Measurements from ENCODE around the gene KBTBD7. TPM values are rescaled to one million over a fixed set of nuclear protein-coding genes. Genes with fewer than 3 reads are reported as not detected.

Gene KBTBD7
- total RNA-seq, 1 experiment from 2014 or later = 6.2 TPM

GRCh38 chr13:41193919-41194824 is at the start of gene KBTBD7 (continued):
- TF ChIP-seq TCF7L2 (IDR thresholded peaks at IDR 0.05; ENCODE audit: borderline replicate concordance, extremely low read depth, insufficient read depth, insufficient read length) (peak; percentile 27), FOSL1 (IDR thresholded peaks at IDR 0.05; ENCODE audit: low read depth) (no peak), CTCF (IDR thresholded peaks at IDR 0.05 in 2 of 3, conservative IDR thresholded peaks at IDR 0.05 in 1 of 3; ENCODE audit: borderline replicate concordance in 1 of 3, insufficient read depth in 1 of 3, low read depth in 2 of 3, low read length in 2 of 3) (no peak), EZH2 (IDR thresholded peaks at IDR 0.05) (no peak), JUND (IDR thresholded peaks at IDR 0.05) (no peak), ZFX (IDR thresholded peaks at IDR 0.05) (peak; percentile 96), CBX3 (IDR thresholded peaks at IDR 0.05; ENCODE audit: low read depth) (peak; percentile 49; the same call in 1 of the 2 replicates), SP1 (IDR thresholded peaks at IDR 0.05; ENCODE audit: low read depth) (peak; percentile 68)

GRCh38 chr13:41241626-41242025 is 47.3 kb upstream of the KBTBD7 start:
- RAD21 ChIA-PET (ENCODE audit: low non-redundant PET in 1 of 2, low total read pairs in 2 of 2, uncharacterized antibody in 2 of 2, unreplicated experiment in 2 of 2) = no interaction called here
- POLR2A ChIA-PET = no interaction called here

More at GRCh38 chr13:41241626-41242025, 47.3 kb upstream of the KBTBD7 start:
- Histone ChIP-seq H3K36me3 (ENCODE audit: control insufficient read depth in 1 of 2, insufficient read depth in 2 of 2, low read length in 2 of 2) (no peaks in the 10 kb centered on the region; a peak in 1 of 4 replicates), H3K27ac (ENCODE audit: low read depth, low read length) (no peak overlapping the region), H3K9me3 (ENCODE audit: control insufficient read depth in 1 of 2, insufficient read depth in 1 of 2, low read depth in 1 of 2, low read length in 2 of 2) (no peaks in the 10 kb centered on the region), H3K27me3 (ENCODE audit: insufficient read depth, low read length) (no peaks in the 10 kb centered on the region), H4K20me1 (ENCODE audit: insufficient read depth) (no peaks in the 10 kb centered on the region), H2AFZ (ENCODE audit: low read depth, low read length, poor library complexity, severe bottlenecking) (no peak overlapping the region), H3K4me1 (ENCODE audit: control insufficient read depth in 1 of 2, insufficient read depth in 2 of 2, low read length in 2 of 2) (no peaks in the 10 kb centered on the region), H3K9ac (ENCODE audit: low read length) (no peak overlapping the region), H3K79me2 (ENCODE audit: insufficient read depth, low read length) (no peaks in the 10 kb centered on the region), H3K4me2 (ENCODE audit: low read length) (no peak overlapping the region), H3K9me2 (ENCODE audit: insufficient read depth) (no peaks in the 10 kb centered on the region), H3K4me3 (replicated peaks in 1 of 2; ENCODE audit: low read depth in 1 of 2, low read length in 2 of 2) (no peak overlapping the region)
- intact Hi-C loops (cut with micrococcal nuclease) = no loop called here
- no peak for TF ChIP-seq ZFX (IDR thresholded peaks at IDR 0.05)
- no peak for TF ChIP-seq RAD21 (IDR thresholded peaks at IDR 0.05; ENCODE audit: low read depth)
- no peak for TF ChIP-seq CTCF (IDR thresholded peaks at IDR 0.05 in 2 of 3, conservative IDR thresholded peaks at IDR 0.05 in 1 of 3; ENCODE audit: borderline replicate concordance in 1 of 3, insufficient read depth in 1 of 3, low read depth in 2 of 3, low read length in 2 of 3)
- no peak for TF ChIP-seq EZH2 (IDR thresholded peaks at IDR 0.05)
- TF ChIP-seq EZH2phosphoT487 (IDR thresholded peaks at IDR 0.05; ENCODE audit: borderline replicate concordance) = no peak
- no peak for TF ChIP-seq SRF (IDR thresholded peaks at IDR 0.05; ENCODE audit: low read depth)
- no peak for TF ChIP-seq YY1 (IDR thresholded peaks at IDR 0.05; ENCODE audit: extremely low read depth, insufficient replicate concordance, low read depth, low read length)
- no peak for TF ChIP-seq EGR1 (IDR thresholded peaks at IDR 0.05; ENCODE audit: low read depth)
- no peak for TF ChIP-seq CBX3 (IDR thresholded peaks at IDR 0.05; ENCODE audit: low read depth)
- no peak for TF ChIP-seq CEBPB (IDR thresholded peaks at IDR 0.05; ENCODE audit: low read depth)
- no peak for TF ChIP-seq FOSL1 (IDR thresholded peaks at IDR 0.05; ENCODE audit: low read depth)
- no peak for TF ChIP-seq TCF7L2 (IDR thresholded peaks at IDR 0.05; ENCODE audit: borderline replicate concordance, extremely low read depth, insufficient read depth, insufficient read length)
- TF ChIP-seq SP1 (IDR thresholded peaks at IDR 0.05; ENCODE audit: low read depth) = no peak
- no peak for TF ChIP-seq POLR2A (IDR thresholded peaks at IDR 0.05; ENCODE audit: borderline replicate concordance, extremely low read depth, insufficient read depth, insufficient read length)
- no peak for TF ChIP-seq POLR2AphosphoS5 (IDR thresholded peaks at IDR 0.05; ENCODE audit: low read depth, low read length)
- TF ChIP-seq ELF1 (IDR thresholded peaks at IDR 0.05; ENCODE audit: borderline replicate concordance, low read depth) = no peak
- ATAC-seq = no peak
- no TSS peak for BruUV-seq (replicated peaks)
- no peak for DNase-seq (ENCODE audit: low read depth, low spot score)
- CTCF ChIA-PET = no interaction called here

Measured in HCT116 (cell line).